GM08714 (cell line): ENCODE measurements around the gene NIT1.
"Not testable (repeated sequence)": the region's sequence is repeated elsewhere in the genome, so short reads cannot be mapped to it uniquely, and the experiment has no call there.

Experiments
- H3K4me3 ChIP-seq: fragments of 200-500 bp; sonication (Bioruptor generic); 2 replicates; pipeline ENCODE4 v1.5.1; 2014; ENCODE audit warnings: mild to moderate bottlenecking, low read length, inconsistent platforms
- ZNF274 ChIP-seq: IDR thresholded peaks from 2 replicates; pipeline ENCODE4 v1.6.1; 2012; ENCODE audit warnings: mild to moderate bottlenecking, low read depth, low read length

Gene NIT1

GRCh38 chr1:161114556-161114955 lies 3.3 kb upstream of the NIT1 start:
- no peak for TF ChIP-seq ZNF274
- H3K4me3 ChIP-seq = no peak overlapping the region

- no peak overlapping the region for H3K4me3 ChIP-seq
- TF ChIP-seq ZNF274 = no peak
Observed at GRCh38 chr1:161115132-161115711, 2.7 kb upstream of the NIT1 start.

GRCh38 chr1:161115961-161116360 lies 1.9 kb upstream of the NIT1 start:
- not testable (repeated sequence) for H3K4me3 ChIP-seq

GRCh38 chr1:161119092-161119903 lies 1.4 kb downstream of the NIT1 start:
- H3K4me3 ChIP-seq = peak overlapping the region; percentile 91
- TF ChIP-seq ZNF274 = no peak

- H3K4me3 ChIP-seq = no peak overlapping the region
- no peak for TF ChIP-seq ZNF274
Observed at GRCh38 chr1:161121042-161121650, 3.2 kb downstream of the NIT1 start.

GRCh38 chr1:161121834-161122233 lies 3.9 kb downstream of the NIT1 start:
- no peak for TF ChIP-seq ZNF274
- no peak overlapping the region for H3K4me3 ChIP-seq

GRCh38 chr1:161122967-161123366 lies 5.1 kb downstream of the NIT1 start:
- TF ChIP-seq ZNF274 = no peak
- H3K4me3 ChIP-seq = no peak overlapping the region

- no peak overlapping the region for H3K4me3 ChIP-seq
- TF ChIP-seq ZNF274 = no peak
Observed at GRCh38 chr1:161127649-161128048, 9.7 kb downstream of the NIT1 start.

- no peak for TF ChIP-seq ZNF274
Observed at GRCh38 chr1:161128591-161129420, 10.9 kb downstream of the NIT1 start.

GRCh38 chr1:161130266-161130665 lies 12.4 kb downstream of the NIT1 start:
- no peak for TF ChIP-seq ZNF274
- no peak overlapping the region for H3K4me3 ChIP-seq

More at GRCh38 chr1:161128591-161129420, 10.9 kb downstream of the NIT1 start:
- no peak overlapping the region for H3K4me3 ChIP-seq

GRCh38 chr1:161131523-161132409 lies 13.9 kb downstream of the NIT1 start:
- peak overlapping the region; percentile 96 for H3K4me3 ChIP-seq

GRCh38 chr1:161132410-161133219 lies 14.7 kb downstream of the NIT1 start, which contains the start of gene DEDD:
TSS of gene DEDD (minus strand) at chr1:161132667. CDS start at chr1:161124462, 8,205 bp downstream.
- TF ChIP-seq ZNF274 = no peak
- H3K4me3 ChIP-seq = peak within 1 kb of the TSS; percentile 96

More at GRCh38 chr1:161131523-161132409, 13.9 kb downstream of the NIT1 start:
- TF ChIP-seq ZNF274 = no peak
